HG03097 (cell line): ENCODE results near the gene PINLYP.
"Not testable (repeated sequence)": the region's sequence is repeated elsewhere in the genome, so short reads cannot be mapped to it uniquely, and the experiment has no call there.

Source experiments
- ATAC-seq: cut with Tn5 transposase; IDR thresholded peaks from one replicate; pipeline ENCODE4 v1.9.1; 2021; ENCODE audit not compliant: unreplicated experiment, low FRiP score

The PINLYP gene

DNA sequence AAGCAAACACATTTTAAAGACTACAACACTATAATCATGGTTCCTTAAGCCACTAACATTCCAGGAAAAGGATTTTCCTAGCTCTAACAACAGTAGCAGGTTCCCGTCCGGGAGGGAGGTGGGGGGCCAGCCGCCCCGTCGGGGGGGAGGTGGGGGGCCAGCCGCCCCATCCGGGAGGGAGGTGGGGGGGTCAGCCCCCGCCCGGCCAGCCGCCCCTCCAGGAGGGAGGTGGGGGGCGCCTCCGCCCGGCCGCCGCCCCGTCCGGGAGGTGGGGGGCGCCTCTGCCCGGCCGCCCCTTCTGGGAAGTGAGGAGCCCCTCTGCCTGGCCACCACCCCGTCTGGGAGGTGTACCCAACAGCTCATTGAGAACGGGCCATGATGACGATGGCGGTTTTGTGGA, 27.7 kb upstream of the PINLYP start:
- not testable (repeated sequence) for ATAC-seq

DNA sequence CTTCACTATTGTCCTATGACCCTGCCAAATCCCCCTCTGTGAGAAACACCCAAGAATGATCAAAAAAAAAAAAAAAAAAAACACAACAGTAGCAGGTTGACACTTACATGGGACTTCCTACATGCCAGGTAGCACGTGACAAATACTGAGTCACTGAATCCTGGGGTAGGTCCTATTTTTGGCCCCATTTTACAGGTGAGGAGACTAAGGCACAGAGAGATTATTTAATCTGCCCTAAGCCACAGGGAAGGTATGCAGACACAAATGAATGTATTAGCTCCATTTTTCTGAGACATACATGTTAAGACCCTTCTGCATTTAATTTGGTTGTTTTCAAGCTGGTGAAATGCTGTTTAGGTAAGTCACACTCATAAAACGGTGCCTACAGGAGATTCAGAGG, 26.9 kb upstream of the PINLYP start:
- ATAC-seq = no peak

DNA sequence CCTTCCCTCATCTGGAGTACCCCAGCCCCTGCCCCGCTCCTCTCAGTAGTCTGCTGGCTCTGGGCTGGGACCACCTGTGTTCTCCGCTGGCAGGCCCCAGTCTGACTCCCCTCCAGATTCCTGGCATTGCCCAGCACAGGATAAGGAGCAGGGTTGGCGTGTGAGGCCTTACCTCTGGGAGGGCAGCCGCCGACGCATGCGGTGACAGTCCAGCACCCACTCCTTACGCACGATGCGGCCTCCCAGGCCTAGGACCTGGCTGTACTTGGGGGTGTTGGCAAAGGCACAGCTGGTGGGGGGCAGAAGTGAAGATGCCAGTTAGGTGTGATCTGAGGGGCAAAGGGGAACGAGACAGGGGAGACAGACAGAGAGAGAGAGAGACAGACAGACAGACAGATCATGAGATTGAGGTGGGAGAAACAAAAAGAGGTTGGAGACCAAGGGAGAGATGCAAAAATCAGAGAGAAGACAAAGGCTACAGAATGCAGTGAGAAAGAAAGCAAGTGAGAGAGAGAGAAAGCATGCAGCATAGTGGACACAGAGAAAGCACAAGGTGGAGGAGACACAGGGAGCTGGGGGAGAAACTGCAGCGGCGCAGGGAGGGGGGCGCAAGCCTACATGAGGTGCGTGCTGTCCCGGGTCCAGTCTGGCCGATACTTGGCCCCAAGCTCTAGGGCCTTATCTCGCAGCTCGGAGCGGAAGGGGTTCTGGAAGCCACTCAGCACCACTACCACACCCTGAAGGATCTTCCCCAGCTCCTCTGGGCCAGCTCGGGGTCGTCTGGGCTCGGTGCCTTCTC, 24.0 kb upstream of the PINLYP start:
- ATAC-seq = no peak

DNA sequence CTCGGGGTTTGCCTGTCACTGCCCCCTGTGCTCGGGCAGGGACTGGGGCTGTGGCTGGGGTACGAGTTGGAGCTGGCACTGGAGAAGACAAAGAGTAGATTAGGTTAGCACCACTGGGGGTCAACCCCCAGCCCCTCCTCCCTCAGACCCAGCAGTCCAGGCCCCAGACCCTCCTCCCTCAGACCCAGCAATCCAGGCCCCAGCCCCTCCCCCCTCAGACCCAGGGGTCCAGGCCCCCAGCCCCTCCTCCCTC, 23.5 kb upstream of the PINLYP start:
- ATAC-seq = no peak

DNA sequence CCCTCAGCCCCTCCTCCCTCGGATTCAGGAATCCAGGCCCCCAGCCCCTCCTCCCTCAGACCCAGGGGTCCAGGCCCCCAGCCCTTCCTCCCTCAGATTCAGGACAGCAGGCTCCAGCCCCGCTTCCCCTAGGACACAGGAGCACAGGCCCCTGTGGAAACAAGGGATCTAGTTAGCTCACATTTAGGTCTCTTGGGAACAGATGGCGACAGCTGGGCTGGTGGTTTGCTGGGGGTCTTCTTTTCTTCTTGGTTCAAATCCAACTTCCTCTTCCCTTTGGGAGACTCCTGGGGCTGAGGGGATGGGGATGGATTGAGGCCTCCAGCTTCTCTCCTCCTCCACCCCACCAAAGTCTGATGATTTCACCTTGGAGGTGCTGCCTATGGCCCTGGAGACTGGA, 23.0 kb upstream of the PINLYP start:
- ATAC-seq = no peak

DNA sequence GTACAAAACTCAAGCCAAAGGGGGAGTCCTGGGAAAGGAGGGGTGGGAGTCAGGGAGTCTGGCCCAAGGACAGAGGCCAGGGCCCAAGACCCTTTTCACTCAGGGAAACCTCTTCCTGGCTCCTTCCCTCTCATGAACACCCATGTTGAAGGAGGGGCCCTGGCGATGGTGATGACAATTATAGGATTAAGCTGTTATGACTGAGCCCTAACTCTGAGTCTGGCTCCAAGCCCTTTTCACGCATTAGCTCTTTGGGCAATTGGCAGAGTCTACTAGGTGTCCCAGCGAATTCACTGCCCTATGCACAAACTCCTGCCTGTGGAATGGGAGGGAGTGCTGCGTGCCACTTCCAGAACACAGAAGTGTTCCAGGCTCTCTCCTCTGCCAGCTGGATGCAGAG, 21.9 kb upstream of the PINLYP start:
- ATAC-seq = no peak

DNA sequence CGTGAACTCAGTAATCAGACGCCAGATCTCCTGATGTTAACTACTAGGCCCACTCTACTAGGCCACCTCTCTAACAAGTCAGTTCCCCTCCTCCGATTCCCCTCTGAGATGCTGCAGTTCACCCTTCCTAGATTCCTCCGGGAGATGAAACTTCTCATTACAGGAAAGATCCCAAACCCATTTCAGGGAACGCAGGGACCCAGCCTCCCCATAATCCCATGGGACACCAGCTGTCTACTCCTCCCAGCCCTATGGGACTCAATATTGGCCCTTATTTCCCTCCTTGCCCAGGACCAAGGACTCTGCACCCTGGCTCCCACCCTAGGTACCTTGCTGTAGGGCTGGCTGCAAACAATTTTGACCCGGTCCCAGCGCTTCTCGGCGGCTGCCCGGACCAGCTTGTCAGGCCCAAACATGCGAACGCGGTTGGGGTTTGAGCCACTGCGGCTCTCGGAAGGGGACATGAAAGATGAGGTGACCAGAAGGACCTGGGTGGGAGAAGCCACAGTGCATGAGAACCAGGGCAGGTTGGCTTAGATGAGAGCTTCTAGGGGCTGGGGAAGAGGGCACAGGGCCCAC, 21.2 kb upstream of the PINLYP start:
- ATAC-seq = no peak

DNA sequence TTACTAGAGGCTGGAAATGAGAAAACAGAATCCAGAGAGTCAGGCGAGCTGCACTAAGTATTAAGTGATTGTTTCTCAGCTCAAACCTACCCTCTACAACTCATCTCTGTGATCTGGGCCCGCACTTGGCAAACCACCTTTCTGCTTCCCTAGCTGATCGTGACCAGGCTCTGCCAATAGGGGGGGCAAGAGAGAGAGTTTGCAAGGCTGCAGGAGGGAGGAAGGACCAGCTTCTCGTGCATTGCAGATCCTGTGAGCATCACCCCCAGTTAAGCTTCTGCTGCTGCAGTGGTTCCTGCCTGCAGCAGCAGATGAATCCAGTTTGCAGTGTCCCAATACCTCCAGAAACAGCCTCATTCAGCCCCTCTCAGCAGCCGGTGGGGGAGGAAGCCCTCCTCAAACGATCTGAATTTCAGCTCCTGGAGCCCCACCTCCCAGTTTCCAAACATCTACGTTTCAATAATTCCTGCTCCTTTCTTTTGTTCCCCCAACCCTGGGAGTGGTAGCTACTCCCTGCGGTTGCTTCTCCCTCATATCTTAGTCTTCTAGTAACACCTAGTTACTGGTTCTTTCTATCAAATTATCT, 20.3 kb upstream of the PINLYP start:
- no peak for ATAC-seq

DNA sequence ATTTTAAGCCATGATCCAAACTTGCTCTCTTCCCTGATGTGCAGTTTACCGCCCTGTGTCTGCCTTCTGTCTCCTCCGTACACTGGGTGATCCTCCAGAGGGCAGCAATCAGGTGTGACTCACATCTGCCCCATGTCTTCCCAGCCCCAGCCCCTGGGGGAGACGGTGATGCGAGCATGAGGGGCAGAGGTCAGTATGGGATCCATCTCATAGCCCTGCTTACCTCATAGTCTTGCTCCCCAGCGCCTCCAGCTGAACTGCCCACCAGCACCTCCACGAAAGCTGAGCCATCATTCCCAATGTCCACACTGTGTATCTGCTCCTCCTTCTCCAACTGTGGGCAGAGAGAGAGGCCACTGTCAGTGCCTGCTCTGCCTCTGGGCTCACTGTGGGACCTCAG, 14.9 kb upstream of the PINLYP start:
- no peak for ATAC-seq

DNA sequence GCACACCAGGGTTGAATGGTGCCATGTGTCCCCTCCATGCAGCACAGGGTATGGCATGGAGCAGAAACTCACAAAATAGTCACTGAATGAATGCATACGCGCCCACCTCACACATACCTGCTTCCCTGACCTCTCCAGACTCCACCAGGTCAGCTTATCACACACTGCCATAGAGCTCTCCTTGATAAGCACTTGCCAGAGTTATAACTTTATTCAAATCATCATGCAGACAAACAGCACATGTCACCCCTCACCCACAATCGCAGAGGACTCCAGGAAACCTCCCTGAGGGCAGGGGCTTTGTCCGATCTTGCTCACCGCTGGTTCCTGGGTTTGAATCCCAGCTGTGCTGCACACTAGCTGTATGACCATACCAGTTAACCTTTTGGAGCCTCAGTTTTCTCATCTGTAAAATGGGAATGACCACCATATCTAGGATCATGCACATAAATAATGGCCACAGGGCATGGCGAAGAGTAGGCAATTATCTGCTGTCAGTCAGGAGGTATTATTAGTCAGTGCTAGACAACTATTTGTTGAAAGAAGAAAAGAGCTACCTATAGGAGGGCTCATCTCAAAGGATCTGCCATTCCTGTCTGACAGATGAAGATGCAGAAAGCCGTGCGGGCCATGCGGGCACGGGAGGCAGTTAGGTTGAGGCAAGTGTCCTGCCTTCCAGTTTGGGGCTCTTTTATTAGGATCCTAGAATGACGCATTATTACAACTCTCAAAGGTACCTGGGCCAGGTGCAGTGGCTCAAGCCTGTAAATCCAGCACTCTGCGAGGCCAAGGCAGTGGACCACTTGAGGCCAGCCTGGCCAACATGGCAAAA, 14.2 kb upstream of the PINLYP start:
- no peak for ATAC-seq

DNA sequence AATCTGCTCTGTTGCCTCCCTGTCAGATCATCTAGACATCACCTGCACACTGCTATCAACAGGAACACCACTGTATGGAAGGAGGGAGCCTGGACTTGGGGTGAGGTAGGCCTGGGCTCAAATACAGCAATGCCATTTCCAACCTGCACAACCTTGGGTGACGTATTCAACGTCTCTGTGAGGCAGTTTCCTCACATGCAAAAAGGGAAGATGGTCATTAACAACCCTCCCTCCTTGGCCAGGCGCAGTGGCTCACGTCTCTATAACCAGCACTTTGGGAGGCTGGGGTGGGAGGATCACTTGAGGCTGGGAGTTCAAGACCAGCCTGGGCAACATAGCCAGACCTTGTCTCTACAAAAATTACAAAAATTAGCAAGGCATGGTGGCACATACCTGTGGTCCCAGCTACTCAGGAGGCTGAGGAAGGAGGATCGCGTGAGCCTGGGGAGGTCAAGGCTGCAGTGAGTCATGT, 13.3 kb upstream of the PINLYP start:
- ATAC-seq = no peak

DNA sequence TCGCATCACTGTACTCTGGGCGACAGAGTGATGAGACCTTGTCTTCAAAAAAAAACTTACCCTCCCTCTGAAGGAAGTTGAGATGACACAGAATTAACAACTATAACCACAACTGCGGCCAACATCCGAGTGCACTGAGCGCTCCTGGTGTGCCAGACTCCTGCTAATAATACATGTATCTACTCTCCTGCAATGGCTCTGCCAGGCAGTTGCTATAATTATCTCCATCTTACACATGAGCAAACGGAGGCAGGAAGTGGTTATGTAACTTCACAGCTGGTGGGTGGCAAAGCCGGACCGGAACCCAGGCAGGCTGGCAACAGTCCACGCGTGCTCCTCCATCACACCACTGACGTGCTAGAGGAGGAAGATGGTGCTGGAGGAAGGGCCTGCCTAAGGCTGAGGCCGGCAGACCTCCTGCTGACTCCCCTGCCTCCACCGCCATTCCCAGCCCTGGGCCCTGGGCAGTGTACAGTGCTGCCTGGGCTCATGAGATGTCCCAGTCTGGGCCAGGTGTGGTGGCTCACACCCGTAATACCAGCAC, 12.8 kb upstream of the PINLYP start:
- ATAC-seq = peak; percentile 74

DNA sequence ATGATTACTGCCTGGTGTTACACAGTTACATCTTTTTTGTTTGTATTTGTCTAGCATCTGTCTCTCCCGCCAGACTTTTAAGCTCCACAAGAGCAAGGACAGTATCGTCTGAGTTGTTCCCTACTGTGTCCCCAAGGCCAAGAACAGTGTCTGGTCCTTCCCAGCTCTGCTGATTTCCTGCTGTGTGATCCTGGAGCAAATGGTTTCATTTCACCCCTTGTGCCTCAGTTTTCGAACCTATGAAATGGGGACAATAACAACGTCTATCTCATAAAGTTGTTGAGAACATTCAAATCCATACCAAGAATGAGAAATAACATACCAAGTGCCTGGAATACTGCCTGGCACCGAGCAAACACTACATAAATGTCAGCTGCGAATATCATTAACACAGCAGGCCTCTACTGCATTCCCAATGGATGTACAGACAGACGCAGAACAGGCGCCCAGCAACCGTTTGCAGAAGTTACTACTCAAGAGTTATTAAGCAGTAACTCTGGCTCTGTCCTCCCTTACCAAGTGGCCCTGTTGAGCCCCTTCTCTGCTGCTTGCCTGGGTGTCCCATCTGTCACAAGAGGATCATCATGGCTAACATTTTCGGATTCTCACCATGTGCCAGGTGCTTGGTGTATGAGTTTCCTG, 11.7 kb upstream of the PINLYP start:
- ATAC-seq = no peak

DNA sequence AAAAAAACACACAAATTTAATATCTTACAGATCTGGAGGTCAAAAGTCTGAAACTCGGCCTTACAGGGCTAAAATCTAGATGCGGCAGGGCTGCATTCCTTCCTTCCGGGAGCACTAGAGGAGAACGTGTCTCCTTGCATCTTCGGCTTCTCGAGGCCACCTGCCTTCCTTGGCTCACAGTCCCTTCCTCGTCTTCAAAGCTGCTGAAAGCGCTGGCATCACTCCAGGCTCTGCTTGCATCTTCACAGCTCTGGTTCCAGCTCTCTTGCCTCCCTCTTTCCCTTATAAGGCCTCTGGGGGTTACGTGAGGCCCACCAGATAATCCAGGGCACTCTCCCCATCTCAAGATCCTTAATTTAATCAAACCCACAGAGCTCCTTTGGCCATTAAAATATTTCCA, 10.8 kb upstream of the PINLYP start:
- ATAC-seq = no peak

DNA sequence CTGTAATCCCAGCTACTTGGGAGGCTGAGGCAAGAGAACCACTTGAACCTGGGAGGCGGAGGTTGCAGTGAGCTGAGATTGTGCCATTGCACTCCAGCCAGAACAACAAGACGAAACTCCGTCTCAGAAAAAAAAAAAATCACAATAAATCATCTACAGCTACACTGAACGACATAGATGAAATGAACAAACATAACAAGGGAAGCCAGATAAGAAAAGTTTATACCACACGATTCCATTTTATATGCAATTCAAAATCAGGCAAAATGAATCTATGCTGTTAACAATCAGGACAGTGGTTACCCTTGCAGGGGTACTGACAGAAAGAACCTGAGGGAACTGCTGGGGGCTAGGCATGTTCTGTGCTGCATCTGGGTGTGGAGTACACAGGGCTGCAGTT, 5.9 kb upstream of the PINLYP start:
- no peak for ATAC-seq

DNA sequence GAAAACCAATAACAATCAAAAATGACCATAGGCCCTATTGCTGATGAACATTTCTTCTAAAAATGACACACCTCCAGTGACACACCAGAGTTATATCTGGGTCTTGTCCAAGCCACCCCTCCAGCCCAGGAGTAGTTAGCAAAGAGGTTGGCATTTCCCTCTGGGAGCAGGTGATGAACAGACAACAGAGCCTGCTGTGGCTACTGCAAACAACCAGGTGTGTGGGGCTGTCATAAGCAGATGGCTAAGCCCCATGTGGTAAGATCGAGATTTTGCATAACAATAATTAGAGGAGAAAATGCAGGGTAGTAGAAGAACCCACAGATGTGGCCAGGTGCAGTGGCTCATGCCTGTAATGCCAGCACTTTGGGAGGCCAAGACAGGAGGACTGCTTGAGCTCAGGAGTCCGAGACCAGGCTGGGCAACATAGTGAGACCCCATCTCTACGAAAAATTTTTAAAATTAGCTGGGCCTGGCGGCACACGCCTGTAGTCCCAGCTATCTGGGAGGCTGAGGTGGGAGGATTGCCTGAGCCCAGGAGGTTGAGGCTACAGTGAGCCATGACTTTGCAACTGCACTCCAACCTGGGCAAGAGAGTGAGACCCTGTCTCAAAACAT, 5.3 kb upstream of the PINLYP start:
- ATAC-seq = no peak

DNA sequence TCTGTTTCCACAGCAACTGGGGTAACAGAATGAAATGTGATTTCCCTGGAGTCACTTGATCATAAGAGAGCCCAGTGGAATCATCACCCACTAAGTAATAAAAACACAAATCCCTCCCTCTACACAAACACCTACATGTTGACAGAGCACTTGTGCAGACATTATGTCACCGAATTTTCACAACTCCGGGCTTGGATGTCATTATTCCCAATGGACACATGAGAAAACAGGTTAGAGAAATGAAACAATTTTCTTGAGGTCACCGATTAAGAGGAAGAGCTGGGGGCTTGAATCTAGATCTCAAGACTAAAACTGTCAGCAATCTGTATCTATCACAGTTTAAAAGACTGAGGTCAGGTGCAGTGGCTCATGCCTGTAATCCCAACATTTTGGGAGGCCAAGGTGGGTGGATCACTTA, 3.4 kb upstream of the PINLYP start:
- no peak for ATAC-seq

DNA sequence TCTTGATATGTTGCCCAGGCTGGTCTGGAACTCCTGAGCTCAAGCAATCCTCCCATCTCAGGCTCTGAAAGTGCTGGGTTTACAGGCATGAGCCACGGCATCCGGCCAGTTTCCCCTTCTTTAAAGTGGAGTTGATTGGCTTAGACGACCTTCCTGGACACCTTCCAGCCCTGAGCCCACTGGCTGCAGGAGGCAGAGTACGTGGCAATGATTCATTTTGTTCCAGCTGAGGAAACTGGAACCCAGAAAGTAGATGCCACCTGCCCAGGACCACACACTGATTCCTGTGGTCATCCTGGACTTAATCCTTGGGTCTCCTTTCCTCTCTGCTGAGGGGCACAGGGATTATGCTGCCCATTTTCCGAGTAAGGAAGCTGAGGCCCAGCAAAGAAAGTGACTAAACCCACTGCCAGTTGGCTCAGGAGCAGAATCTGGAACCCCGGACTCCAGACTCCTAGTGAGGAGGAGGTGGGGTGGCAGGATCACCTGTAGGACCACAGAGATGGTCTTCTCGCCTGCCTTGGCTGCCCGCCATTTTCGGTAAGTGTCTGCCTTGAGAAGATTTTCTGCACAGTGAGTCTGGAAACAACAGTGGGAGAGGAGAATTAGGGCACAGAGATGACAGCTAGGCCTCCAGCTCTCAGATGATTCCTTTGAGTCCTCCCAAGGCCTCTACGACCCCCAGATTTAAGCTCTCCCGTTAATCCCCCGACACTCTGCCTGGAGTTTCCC, 1.0 kb upstream of the PINLYP start:
- no peak for ATAC-seq
